ENCODE measurements around the gene PIGW. TPM values are rescaled to one million over a fixed set of nuclear protein-coding genes. Genes with fewer than 3 reads are reported as not detected.

The PIGW gene
- total RNA-seq, 1 experiment from 2014 or later, result 21.7 TPM

DNA sequence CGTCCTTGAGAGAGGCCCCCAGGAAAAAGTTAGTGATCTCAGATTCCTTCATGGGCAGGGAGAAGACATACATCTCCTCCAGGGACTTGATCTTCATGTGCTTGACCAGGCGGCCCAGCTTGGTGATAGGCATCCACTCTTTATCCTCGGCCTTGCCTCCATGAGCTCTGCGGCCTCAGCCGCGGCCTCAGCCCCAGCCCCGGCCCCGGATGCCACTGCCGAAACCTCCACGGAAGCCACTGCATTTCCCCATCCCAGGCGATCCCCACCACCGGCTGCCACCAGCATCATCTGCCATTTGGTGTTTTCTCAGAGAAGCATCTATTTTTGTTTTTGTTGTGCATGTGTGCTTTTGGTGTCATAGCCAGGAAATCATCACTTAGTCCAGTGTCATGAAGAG is 40.2 kb downstream of the PIGW start:
- ChIA-PET POLR2A (no interaction called here), CTCF (no interaction called here)
- ATAC-seq (no peak), DNase-seq (ENCODE audit: low spot score) (no peak)
- Mint-ChIP-seq H3K27me3 (ENCODE audit: low read depth) (no peaks in the 10 kb centered on the region), H3K4me3 (no peak overlapping the region), H3K36me3 (peaks cover 17% of the 10 kb centered on the region), H3K9me3 (no peaks in the 10 kb centered on the region), H3K4me1 (no peaks in the 10 kb centered on the region), H3K27ac (no peak overlapping the region)
- TF ChIP-seq, protein P1, sequence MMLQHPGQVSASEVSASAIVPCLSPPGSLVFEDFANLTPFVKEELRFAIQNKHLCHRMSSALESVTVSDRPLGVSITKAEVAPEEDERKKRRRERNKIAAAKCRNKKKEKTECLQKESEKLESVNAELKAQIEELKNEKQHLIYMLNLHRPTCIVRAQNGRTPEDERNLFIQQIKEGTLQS (CRISPR knock-in tag; conservative IDR thresholded peaks at IDR 0.05), result no peak
- TF ChIP-seq, protein P2, sequence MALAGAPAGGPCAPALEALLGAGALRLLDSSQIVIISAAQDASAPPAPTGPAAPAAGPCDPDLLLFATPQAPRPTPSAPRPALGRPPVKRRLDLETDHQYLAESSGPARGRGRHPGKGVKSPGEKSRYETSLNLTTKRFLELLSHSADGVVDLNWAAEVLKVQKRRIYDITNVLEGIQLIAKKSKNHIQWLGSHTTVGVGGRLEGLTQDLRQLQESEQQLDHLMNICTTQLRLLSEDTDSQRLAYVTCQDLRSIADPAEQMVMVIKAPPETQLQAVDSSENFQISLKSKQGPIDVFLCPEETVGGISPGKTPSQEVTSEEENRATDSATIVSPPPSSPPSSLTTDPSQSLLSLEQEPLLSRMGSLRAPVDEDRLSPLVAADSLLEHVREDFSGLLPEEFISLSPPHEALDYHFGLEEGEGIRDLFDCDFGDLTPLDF (CRISPR knock-in tag; IDR thresholded peaks at IDR 0.05), result no peak
- TF ChIP-seq, protein P3, sequence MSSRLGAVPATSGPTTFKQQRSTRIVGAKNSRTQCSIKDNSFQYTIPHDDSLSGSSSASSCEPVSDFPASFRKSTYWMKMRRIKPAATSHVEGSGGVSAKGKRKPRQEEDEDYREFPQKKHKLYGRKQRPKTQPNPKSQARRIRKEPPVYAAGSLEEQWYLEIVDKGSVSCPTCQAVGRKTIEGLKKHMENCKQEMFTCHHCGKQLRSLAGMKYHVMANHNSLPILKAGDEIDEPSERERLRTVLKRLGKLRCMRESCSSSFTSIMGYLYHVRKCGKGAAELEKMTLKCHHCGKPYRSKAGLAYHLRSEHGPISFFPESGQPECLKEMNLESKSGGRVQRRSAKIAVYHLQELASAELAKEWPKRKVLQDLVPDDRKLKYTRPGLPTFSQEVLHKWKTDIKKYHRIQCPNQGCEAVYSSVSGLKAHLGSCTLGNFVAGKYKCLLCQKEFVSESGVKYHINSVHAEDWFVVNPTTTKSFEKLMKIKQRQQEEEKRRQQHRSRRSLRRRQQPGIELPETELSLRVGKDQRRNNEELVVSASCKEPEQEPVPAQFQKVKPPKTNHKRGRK (CRISPR knock-in tag; IDR thresholded peaks at IDR 0.05; ENCODE audit: borderline replicate concordance), result no peak
- TF ChIP-seq, protein P4, sequence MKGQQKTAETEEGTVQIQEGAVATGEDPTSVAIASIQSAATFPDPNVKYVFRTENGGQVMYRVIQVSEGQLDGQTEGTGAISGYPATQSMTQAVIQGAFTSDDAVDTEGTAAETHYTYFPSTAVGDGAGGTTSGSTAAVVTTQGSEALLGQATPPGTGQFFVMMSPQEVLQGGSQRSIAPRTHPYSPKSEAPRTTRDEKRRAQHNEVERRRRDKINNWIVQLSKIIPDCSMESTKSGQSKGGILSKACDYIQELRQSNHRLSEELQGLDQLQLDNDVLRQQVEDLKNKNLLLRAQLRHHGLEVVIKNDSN (CRISPR knock-in tag; IDR thresholded peaks at IDR 0.05), result no peak
- TF ChIP-seq FOXK1 (CRISPR knock-in tag; IDR thresholded peaks at IDR 0.05) (no peak), NFYB (CRISPR knock-in tag; conservative IDR thresholded peaks at IDR 0.05; ENCODE audit: low read depth) (no peak), ZBTB21 (CRISPR knock-in tag; IDR thresholded peaks at IDR 0.05; ENCODE audit: borderline replicate concordance) (no peak), CBFB (CRISPR knock-in tag; IDR thresholded peaks at IDR 0.05; ENCODE audit: low read depth) (no peak), ZNF416 (CRISPR knock-in tag; IDR thresholded peaks at IDR 0.05) (no peak), HMGA2 (CRISPR knock-in tag; IDR thresholded peaks at IDR 0.05) (no peak), SMAD3 (CRISPR knock-in tag; IDR thresholded peaks at IDR 0.05; ENCODE audit: borderline replicate concordance) (no peak), TCF7 (CRISPR knock-in tag; IDR thresholded peaks at IDR 0.05; ENCODE audit: low read depth) (no peak)
- TF ChIP-seq, protein P5, sequence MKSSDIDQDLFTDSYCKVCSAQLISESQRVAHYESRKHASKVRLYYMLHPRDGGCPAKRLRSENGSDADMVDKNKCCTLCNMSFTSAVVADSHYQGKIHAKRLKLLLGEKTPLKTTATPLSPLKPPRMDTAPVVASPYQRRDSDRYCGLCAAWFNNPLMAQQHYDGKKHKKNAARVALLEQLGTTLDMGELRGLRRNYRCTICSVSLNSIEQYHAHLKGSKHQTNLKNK (CRISPR knock-in tag; IDR thresholded peaks at IDR 0.05), result no peak
- TF ChIP-seq, protein P6, sequence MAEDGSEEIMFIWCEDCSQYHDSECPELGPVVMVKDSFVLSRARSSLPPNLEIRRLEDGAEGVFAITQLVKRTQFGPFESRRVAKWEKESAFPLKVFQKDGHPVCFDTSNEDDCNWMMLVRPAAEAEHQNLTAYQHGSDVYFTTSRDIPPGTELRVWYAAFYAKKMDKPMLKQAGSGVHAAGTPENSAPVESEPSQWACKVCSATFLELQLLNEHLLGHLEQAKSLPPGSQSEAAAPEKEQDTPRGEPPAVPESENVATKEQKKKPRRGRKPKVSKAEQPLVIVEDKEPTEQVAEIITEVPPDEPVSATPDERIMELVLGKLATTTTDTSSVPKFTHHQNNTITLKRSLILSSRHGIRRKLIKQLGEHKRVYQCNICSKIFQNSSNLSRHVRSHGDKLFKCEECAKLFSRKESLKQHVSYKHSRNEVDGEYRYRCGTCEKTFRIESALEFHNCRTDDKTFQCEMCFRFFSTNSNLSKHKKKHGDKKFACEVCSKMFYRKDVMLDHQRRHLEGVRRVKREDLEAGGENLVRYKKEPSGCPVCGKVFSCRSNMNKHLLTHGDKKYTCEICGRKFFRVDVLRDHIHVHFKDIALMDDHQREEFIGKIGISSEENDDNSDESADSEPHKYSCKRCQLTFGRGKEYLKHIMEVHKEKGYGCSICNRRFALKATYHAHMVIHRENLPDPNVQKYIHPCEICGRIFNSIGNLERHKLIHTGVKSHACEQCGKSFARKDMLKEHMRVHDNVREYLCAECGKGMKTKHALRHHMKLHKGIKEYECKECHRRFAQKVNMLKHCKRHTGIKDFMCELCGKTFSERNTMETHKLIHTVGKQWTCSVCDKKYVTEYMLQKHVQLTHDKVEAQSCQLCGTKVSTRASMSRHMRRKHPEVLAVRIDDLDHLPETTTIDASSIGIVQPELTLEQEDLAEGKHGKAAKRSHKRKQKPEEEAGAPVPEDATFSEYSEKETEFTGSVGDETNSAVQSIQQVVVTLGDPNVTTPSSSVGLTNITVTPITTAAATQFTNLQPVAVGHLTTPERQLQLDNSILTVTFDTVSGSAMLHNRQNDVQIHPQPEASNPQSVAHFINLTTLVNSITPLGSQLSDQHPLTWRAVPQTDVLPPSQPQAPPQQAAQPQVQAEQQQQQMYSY (CRISPR knock-in tag; IDR thresholded peaks at IDR 0.05), result no peak

DNA sequence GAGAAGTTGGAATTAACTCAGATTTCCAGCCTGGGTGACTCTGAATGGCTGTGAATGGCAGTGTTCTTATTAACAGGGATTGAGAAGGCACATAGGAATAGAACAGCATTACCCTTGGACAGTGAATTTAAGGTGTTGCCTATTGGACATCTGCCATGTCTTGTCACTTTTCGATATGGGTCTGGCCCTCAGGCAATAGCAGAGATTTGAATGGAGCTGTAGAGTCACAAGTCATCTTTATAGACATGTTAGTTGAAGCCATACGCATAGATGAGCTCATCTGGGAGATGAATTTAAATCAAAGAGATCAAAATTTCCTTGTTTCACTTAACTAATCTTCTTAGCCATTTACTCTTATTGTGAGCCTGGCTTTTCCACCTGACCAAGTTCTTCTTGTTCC is 42.0 kb downstream of the PIGW start:
- peaks cover 30% of the 10 kb centered on the region for H3K36me3 Mint-ChIP-seq
- ChIA-PET POLR2A (no interaction called here), CTCF (no interaction called here)
- DNase-seq (ENCODE audit: low spot score), result no peak
- ATAC-seq, result no peak
- H3K4me1 Mint-ChIP-seq, result no peaks in the 10 kb centered on the region
- no peaks in the 10 kb centered on the region for H3K27me3 Mint-ChIP-seq (ENCODE audit: low read depth)
- H3K4me3 Mint-ChIP-seq, result no peak overlapping the region
- H3K27ac Mint-ChIP-seq, result 0 out of 2 replicates have a peak overlapping the region, but pooled peaks have one; percentile 60
- H3K9me3 Mint-ChIP-seq, result no peaks in the 10 kb centered on the region
- no peak for TF ChIP-seq GABPB1 (CRISPR knock-in tag; IDR thresholded peaks at IDR 0.05)
- TF ChIP-seq, protein P1 (CRISPR knock-in tag; conservative IDR thresholded peaks at IDR 0.05), result no peak
- TF ChIP-seq, protein P7, sequence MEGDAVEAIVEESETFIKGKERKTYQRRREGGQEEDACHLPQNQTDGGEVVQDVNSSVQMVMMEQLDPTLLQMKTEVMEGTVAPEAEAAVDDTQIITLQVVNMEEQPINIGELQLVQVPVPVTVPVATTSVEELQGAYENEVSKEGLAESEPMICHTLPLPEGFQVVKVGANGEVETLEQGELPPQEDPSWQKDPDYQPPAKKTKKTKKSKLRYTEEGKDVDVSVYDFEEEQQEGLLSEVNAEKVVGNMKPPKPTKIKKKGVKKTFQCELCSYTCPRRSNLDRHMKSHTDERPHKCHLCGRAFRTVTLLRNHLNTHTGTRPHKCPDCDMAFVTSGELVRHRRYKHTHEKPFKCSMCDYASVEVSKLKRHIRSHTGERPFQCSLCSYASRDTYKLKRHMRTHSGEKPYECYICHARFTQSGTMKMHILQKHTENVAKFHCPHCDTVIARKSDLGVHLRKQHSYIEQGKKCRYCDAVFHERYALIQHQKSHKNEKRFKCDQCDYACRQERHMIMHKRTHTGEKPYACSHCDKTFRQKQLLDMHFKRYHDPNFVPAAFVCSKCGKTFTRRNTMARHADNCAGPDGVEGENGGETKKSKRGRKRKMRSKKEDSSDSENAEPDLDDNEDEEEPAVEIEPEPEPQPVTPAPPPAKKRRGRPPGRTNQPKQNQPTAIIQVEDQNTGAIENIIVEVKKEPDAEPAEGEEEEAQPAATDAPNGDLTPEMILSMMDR (IDR thresholded peaks at IDR 0.05), result no peak
- TF ChIP-seq CREM (CRISPR knock-in tag; IDR thresholded peaks at IDR 0.05), result no peak
- no peak for TF ChIP-seq ZNF317 (CRISPR knock-in tag; IDR thresholded peaks at IDR 0.05; ENCODE audit: borderline replicate concordance, low read depth)
- no peak for TF ChIP-seq MYBL2 (CRISPR knock-in tag; IDR thresholded peaks at IDR 0.05)
- TF ChIP-seq RORB (CRISPR knock-in tag; IDR thresholded peaks at IDR 0.05), result no peak
- TF ChIP-seq, protein P8, sequence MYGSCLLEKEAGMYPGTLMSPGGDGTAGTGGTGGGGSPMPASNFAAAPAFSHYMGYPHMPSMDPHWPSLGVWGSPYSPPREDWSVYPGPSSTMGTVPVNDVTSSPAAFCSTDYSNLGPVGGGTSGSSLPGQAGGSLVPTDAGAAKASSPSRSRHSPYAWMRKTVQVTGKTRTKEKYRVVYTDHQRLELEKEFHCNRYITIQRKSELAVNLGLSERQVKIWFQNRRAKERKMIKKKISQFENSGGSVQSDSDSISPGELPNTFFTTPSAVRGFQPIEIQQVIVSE (CRISPR knock-in tag; IDR thresholded peaks at IDR 0.05; ENCODE audit: borderline replicate concordance), result no peak

All from WTC11 (cell line).